Stimulated activated CD4-positive, alpha-beta T cell treated with anti-CD3 and anti-CD28 coated beads, TNF-alpha, amount 100 ng/mL, for 24 hours (primary cell): ENCODE measurements around the gene UBALD2.

Source experiments
- DNase-seq, 3 experiments: peaks; one replicate each; pipeline ENCODE4 v3.0.0-alpha.2; 2020; ENCODE audit warnings: low read depth in 3 of 3

Gene UBALD2

DNA sequence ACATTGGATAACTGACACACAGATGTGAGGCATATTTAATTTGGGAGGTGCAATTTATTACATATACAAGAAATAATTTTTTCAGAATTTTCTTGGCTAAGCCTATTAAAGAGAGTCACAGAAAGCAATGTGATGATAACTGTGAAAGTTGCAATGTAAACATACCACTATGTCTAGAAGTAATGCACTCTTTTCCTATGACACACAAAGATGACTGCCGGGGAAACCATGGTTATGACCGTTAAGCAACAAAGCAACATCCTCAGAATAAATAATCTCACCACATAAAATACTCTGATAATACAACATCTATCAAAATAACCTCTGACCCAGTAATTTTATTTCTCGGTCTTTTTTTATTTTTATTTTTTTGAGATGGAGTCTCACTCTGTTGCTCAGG lies 53.4 kb downstream of the UBALD2 start:
- no peak for DNase-seq
